Right atrium auricular region (tissue), 2 donors: ENCODE data around the gene NHERF2. TPM values are rescaled to one million over a fixed set of nuclear protein-coding genes. Genes with fewer than 3 reads are reported as not detected.

Source experiments
- DNase-seq: peaks from one replicate; pipeline ENCODE4 v3.0.0-alpha.2; 2019; ENCODE audit warnings: low spot score
- H3K27ac ChIP-seq, 2 donors: fragments of 200-600 bp; sonication (generic); 1 replicate in 1 of 2; 2 replicates in 1 of 2; pipeline ENCODE4 v1.5.1; 2016 to 2019
- H3K27me3 ChIP-seq, 2 donors: fragments of 200-600 bp; sonication (generic); one replicate each; pipeline versions ENCODE4 v1.5.1 to v1.6.0; 2017 to 2019
- H3K36me3 ChIP-seq: fragments of 200-600 bp; sonication (generic); one replicate; pipeline ENCODE4 v1.5.1; 2016
- H3K4me1 ChIP-seq, 2 donors: fragments of 200-600 bp; sonication (generic); one replicate each; pipeline versions ENCODE4 v1.5.1 to v1.6.0; 2017 to 2019
- H3K4me3 ChIP-seq, 2 donors: fragments of 200-600 bp; sonication (generic); 1 replicate in 1 of 2; 2 replicates in 1 of 2; pipeline ENCODE4 v1.5.1; 2017 to 2019; ENCODE audit warnings: mild to moderate bottlenecking in 1 of 2, moderate library complexity in 1 of 2
- H3K9me3 ChIP-seq, 2 donors: fragments of 200-600 bp; sonication (generic); one replicate each; pipeline ENCODE4 v1.5.1; 2019
- CTCF ChIP-seq, 2 donors: fragments of 200-600 bp; sonication (generic); IDR thresholded peaks; one replicate each; pipeline ENCODE4 v1.5.1; 2019; ENCODE audit warnings: antibody characterized with exemption in 2 of 2
- total RNA-seq, 2 donors: library from RNA; depleted of rRNA; stranded (reverse); fragments of >200 nt; gene quantifications; one replicate each; pipeline ENCODE4 v1.1.0, GENCODE V29; 2016

The NHERF2 gene
- total RNA-seq, 2 donors from 2014 or later: 187 to 213 TPM

GRCh38 chr16:2077696-2078095, 51.0 kb downstream of the NHERF2 start:
- Histone ChIP-seq H3K27ac (no peak overlapping the region), H3K36me3 (peaks cover 54% of the 10 kb centered on the region), H3K27me3 (no peaks in the 10 kb centered on the region), H3K4me1 (peaks cover 0 to 18% of the 10 kb centered on the region in 2 donors), H3K9me3 (no peaks in the 10 kb centered on the region), H3K4me3 (no peak overlapping the region)
- no peak for DNase-seq
- TF ChIP-seq CTCF (IDR thresholded peaks at IDR 0.05): no peak

GRCh38 chr16:2078096-2078495, 51.4 kb downstream of the NHERF2 start:
- H3K36me3 ChIP-seq: peaks cover 50% of the 10 kb centered on the region

GRCh38 chr16:2078691-2079090, 52.0 kb downstream of the NHERF2 start:
- no peak overlapping the region for H3K27ac ChIP-seq
- H3K9me3 ChIP-seq: no peaks in the 10 kb centered on the region
- no peak overlapping the region for H3K4me3 ChIP-seq
- peaks cover 44% of the 10 kb centered on the region for H3K36me3 ChIP-seq
- no peak for TF ChIP-seq CTCF (IDR thresholded peaks at IDR 0.05)
- no peaks in the 10 kb centered on the region for H3K27me3 ChIP-seq
- no peak for DNase-seq
- H3K4me1 ChIP-seq: peaks cover 0 to 21% of the 10 kb centered on the region in 2 donors

More at GRCh38 chr16:2078096-2078495, 51.4 kb downstream of the NHERF2 start:
- DNase-seq: no peak
- Histone ChIP-seq H3K4me3 (no peak overlapping the region), H3K9me3 (no peaks in the 10 kb centered on the region), H3K4me1 (peaks cover 0 to 21% of the 10 kb centered on the region in 2 donors), H3K27ac (no peak overlapping the region), H3K27me3 (no peaks in the 10 kb centered on the region)
- TF ChIP-seq CTCF (IDR thresholded peaks at IDR 0.05): no peak

GRCh38 chr16:2079311-2079800, 52.7 kb downstream of the NHERF2 start:
- DNase-seq: no peak
- no peaks in the 10 kb centered on the region for H3K27me3 ChIP-seq
- peaks cover 37% of the 10 kb centered on the region for H3K36me3 ChIP-seq
- no peak overlapping the region for H3K27ac ChIP-seq
- no peaks in the 10 kb centered on the region for H3K9me3 ChIP-seq
- TF ChIP-seq CTCF (IDR thresholded peaks at IDR 0.05): no peak
- peaks cover 0 to 21% of the 10 kb centered on the region in 2 donors for H3K4me1 ChIP-seq
- no peak overlapping the region for H3K4me3 ChIP-seq

- H3K9me3 ChIP-seq: no peaks in the 10 kb centered on the region
- no peak overlapping the region for H3K27ac ChIP-seq
- peaks cover 0 to 21% of the 10 kb centered on the region in 2 donors for H3K4me1 ChIP-seq
- peaks cover 32% of the 10 kb centered on the region for H3K36me3 ChIP-seq
- no peak overlapping the region for H3K4me3 ChIP-seq
- no peaks in the 10 kb centered on the region for H3K27me3 ChIP-seq
- DNase-seq: no peak
- no peak for TF ChIP-seq CTCF (IDR thresholded peaks at IDR 0.05)
These were observed 53.3 kb downstream of the NHERF2 start for GRCh38 chr16:2079991-2080390.
